Naive thymus-derived CD4-positive, alpha-beta T cell (primary cell): ENCODE results near the gene F11R. TPM values are rescaled to one million over a fixed set of nuclear protein-coding genes. Genes with fewer than 3 reads are reported as not detected.
A peak's percentile ranks its signal among the peaks of the same experiment; 100 is the strongest.
"Not testable (repeated sequence)": the region's sequence is repeated elsewhere in the genome, so short reads cannot be mapped to it uniquely, and the experiment has no call there.

Experiments
- ATAC-seq: fragments of 150-1000 bp; cut with Tn5 transposase; 2 replicates; pipeline ENCODE4 v1.10.0; 2021; ENCODE audit warnings: mild to moderate bottlenecking, moderate library complexity
- CTCF ChIA-PET: fragments of 350-600 bp; sonication (Branson Sonifier 250); formaldehyde crosslinking; loops from one replicate; lab custom pipeline; 2021; ENCODE audit warnings: antibody characterized with exemption; lab: Charles Lee
- POLR2A ChIA-PET: fragments of 350-600 bp; sonication (Branson Sonifier 250); formaldehyde crosslinking; loops from one replicate; lab custom pipeline; 2021; ENCODE audit warnings: antibody characterized with exemption, inconsistent platforms; lab: Charles Lee
- DNase-seq, 9 donors: peaks; one replicate each; pipeline versions ENCODE4 v3.0.0 to v3.0.0-alpha.2; 2020 to 2022; ENCODE audit warnings: mixed read lengths in 1 of 9
- H3K27ac ChIP-seq: one replicate; pipeline ENCODE4 v1.7.0; 2013; ENCODE audit warnings: mild to moderate bottlenecking, low read depth, low read length, moderate library complexity
- H3K27me3 ChIP-seq, 2 donors: one replicate each; pipeline ENCODE4 v1.7.0; 2013; ENCODE audit warnings: low read length in 2 of 2, mild to moderate bottlenecking in 2 of 2, moderate library complexity in 2 of 2; ENCODE audit not compliant: control insufficient read depth in 2 of 2, insufficient read depth in 2 of 2
- H3K36me3 ChIP-seq, 3 experiments: 1 replicate in 2 of 3; 2 replicates in 1 of 3; pipeline ENCODE4 v1.7.0; 2013; ENCODE audit warnings: low read length in 3 of 3, mild to moderate bottlenecking in 3 of 3, moderate library complexity in 1 of 3; ENCODE audit not compliant: insufficient read depth in 3 of 3, control insufficient read depth in 2 of 3
- H3K4me1 ChIP-seq, 2 donors: one replicate each; pipeline ENCODE4 v1.7.0; 2013; ENCODE audit warnings: low read length in 2 of 2, mild to moderate bottlenecking in 2 of 2, moderate library complexity in 1 of 2; ENCODE audit not compliant: control insufficient read depth in 2 of 2, insufficient read depth in 2 of 2
- H3K4me3 ChIP-seq: 2 replicates; pipeline ENCODE4 v1.7.0; 2013; ENCODE audit warnings: mild to moderate bottlenecking, low read length
- H3K9me3 ChIP-seq, 3 experiments: 1 replicate in 2 of 3; 2 replicates in 1 of 3; pipeline ENCODE4 v1.7.0; 2013; ENCODE audit warnings: low read length in 3 of 3; ENCODE audit not compliant: control insufficient read depth in 2 of 3
- H3K27ac Mint-ChIP-seq, 9 donors: one replicate each; pipeline ENCODE4 v1.8.0; 2020 to 2022; ENCODE audit warnings: mixed read lengths in 9 of 9, mild to moderate bottlenecking in 8 of 9, moderate library complexity in 5 of 9, inconsistent platforms in 2 of 9
- H3K27me3 Mint-ChIP-seq, 5 donors: one replicate each; pipeline ENCODE4 v1.8.0; 2021 to 2022; ENCODE audit warnings: mixed read lengths in 5 of 5, mild to moderate bottlenecking in 1 of 5
- H3K36me3 Mint-ChIP-seq, 5 donors: one replicate each; pipeline ENCODE4 v1.8.0; 2020 to 2022; ENCODE audit warnings: mixed read lengths in 5 of 5, mild to moderate bottlenecking in 3 of 5, inconsistent platforms in 1 of 5
- H3K4me1 Mint-ChIP-seq, 7 donors: one replicate each; pipeline ENCODE4 v1.8.0; 2020 to 2022; ENCODE audit warnings: mixed read lengths in 7 of 7, mild to moderate bottlenecking in 3 of 7, inconsistent platforms in 1 of 7
- H3K4me3 Mint-ChIP-seq, 10 donors: one replicate each; pipeline ENCODE4 v1.8.0; 2020 to 2022; ENCODE audit warnings: mild to moderate bottlenecking in 10 of 10, mixed read lengths in 10 of 10, moderate library complexity in 6 of 10, inconsistent platforms in 2 of 10
- H3K9me3 Mint-ChIP-seq, 11 donors: one replicate each; pipeline ENCODE4 v1.8.0; 2020 to 2022; ENCODE audit warnings: mixed read lengths in 11 of 11, mild to moderate bottlenecking in 4 of 11, inconsistent platforms in 1 of 11, moderate library complexity in 1 of 11
- intact Hi-C, 2 donors: fragments of 100-400 bp; cut with micrococcal nuclease; formaldehyde crosslinking; loops; one replicate each; pipeline ENCODE4 v1.15.1; 2023
- polyA plus RNA-seq, 2 donors: library from polyadenylated mRNA; unstranded; fragments of 300-500 nt; fragmentation: Illumina TruSeq; gene quantifications; one replicate each; pipeline ENCODE4 v1.2.3, GENCODE V29; 2021
- total RNA-seq, 6 experiments: library from RNA in 5 of 6; stranded (reverse) in 5 of 6; gene quantifications; 1 replicate in 5 of 6; 2 replicates in 1 of 6; pipeline ENCODE4 v1.2.3 and lab custom pipeline; 2021 to 2026

The F11R gene
- total and polyA plus RNA-seq, 7 experiments from 2014 or later, result 11.3 to 23.7 (median 14.4) TPM

DNA sequence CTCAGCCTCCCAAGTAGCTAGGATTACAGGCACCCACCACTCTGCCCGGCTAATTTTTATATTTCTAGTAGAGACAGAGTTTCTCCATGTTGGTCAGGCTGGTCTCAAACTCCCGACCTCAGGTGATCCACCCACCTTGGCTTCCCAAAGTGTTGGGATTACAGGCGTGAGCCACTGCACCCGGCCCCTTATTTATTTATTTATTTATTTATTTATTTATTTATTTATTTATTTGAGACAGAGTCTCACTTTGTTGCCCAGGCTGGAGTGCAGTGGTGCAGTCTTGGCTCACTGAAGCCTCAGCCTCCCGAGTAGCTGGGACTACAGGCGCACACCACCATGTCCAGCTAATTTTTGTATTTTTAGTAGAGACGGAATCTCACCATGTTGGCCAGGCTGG is 44.7 kb upstream of the F11R start:
- peak overlapping the region in 8 of 9 donors; percentile 16 to 95 (median 90) for H3K27ac Mint-ChIP-seq
- H3K4me3 ChIP-seq, H3K9me3 ChIP-seq, H3K9me3 Mint-ChIP-seq, H3K27me3 Mint-ChIP-seq, ATAC-seq, DNase-seq, H3K27me3 ChIP-seq, intact Hi-C loops: not testable (repeated sequence)
- Histone ChIP-seq H3K27ac (peak overlapping the region; percentile 57), H3K4me1 (peaks cover 58 to 62% of the 10 kb centered on the region in 2 donors), H3K36me3 (peaks cover 0 to 40% (median 4%) of the 10 kb centered on the region in 3 experiments)
- H3K36me3 Mint-ChIP-seq, result peaks cover 6 to 48% (median 19%) of the 10 kb centered on the region in 5 donors
- CTCF ChIA-PET, result interaction anchor here (0.7 to 1.8 kb wide), 5 partner anchors 8 to 297 kb away, joined by 3 to 8 read pairs (median 4); partner anchors contain the start of gene KLHDC9
- peaks cover 45 to 83% (median 66%) of the 10 kb centered on the region in 7 donors for H3K4me1 Mint-ChIP-seq
- POLR2A ChIA-PET, result interaction anchor here (0.7 to 10.9 kb wide), 3 partner anchors 11 to 233 kb away, joined by 3 to 377 read pairs (median 5); partner anchors contain the start of genes TSTD1 and USF1
- H3K4me3 Mint-ChIP-seq, result peak overlapping the region; percentile 59 to 100 (median 92)

- H3K27me3 ChIP-seq, H3K27me3 Mint-ChIP-seq, H3K9me3 Mint-ChIP-seq, DNase-seq, H3K9me3 ChIP-seq, intact Hi-C loops, CTCF ChIA-PET, ATAC-seq: not testable (repeated sequence)
- POLR2A ChIA-PET, result interaction anchor here (10.9 kb wide), 1 partner anchor 19 kb away, joined by 377 read pairs; the partner anchor contains the start of genes TSTD1 and USF1
- Mint-ChIP-seq H3K27ac (peak overlapping the region; percentile 73 to 95 (median 88)), H3K4me3 (peak overlapping the region; percentile 68 to 99 (median 79)), H3K36me3 (peaks cover 2 to 48% (median 19%) of the 10 kb centered on the region in 5 donors), H3K4me1 (peaks cover 54 to 90% (median 68%) of the 10 kb centered on the region in 7 donors)
- Histone ChIP-seq H3K4me3 (peak overlapping the region; percentile 13), H3K36me3 (peaks cover 0 to 46% (median 4%) of the 10 kb centered on the region in 3 experiments), H3K4me1 (peaks cover 58 to 64% of the 10 kb centered on the region in 2 donors), H3K27ac (peak overlapping the region; percentile 57)
These were observed 43.0 kb upstream of the F11R start for GRCh38 chr1:161063936-161064335.

DNA sequence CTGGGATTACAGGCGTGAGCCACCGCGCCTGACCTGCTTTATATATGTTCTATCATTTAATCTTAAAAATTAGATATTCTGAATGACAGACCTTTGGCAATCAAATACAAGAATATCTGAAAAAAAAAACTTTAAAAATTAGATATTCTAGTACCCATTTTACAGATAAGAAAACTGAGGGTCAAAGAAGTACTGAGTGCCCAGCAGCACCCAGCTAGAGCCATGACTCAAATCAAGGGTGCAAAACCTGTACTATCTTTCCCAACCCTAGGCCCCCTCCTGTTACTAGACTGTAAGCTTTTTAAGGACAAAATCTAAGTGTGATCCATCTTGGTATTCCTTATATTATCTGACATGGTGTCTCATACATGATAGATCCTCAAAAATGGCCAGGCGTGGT is 40.5 kb upstream of the F11R start:
- H3K36me3 Mint-ChIP-seq, result peaks cover 4 to 38% (median 13%) of the 10 kb centered on the region in 5 donors
- no peaks in the 10 kb centered on the region for H3K9me3 Mint-ChIP-seq
- H3K4me3 Mint-ChIP-seq, result peak overlapping the region in 4 of 10 donors; percentile 30 to 77 (median 70)
- Histone ChIP-seq H3K4me3 (no peak overlapping the region), H3K4me1 (peaks cover 44 to 56% of the 10 kb centered on the region in 2 donors), H3K27me3 (no peaks in the 10 kb centered on the region), H3K27ac (peak overlapping the region; percentile 44), H3K9me3 (no peaks in the 10 kb centered on the region), H3K36me3 (peaks cover 11 to 64% (median 15%) of the 10 kb centered on the region in 3 experiments)
- peaks cover 47 to 81% (median 60%) of the 10 kb centered on the region in 7 donors for H3K4me1 Mint-ChIP-seq
- no peak for ATAC-seq
- ChIA-PET POLR2A (interaction anchor here (0.9 to 4.7 kb wide), 6 partner anchors 8 to 71 kb away, joined by 3 to 44 read pairs (median 5); partner anchors contain the start of genes ARHGAP30, DEDD and USF1), CTCF (interaction anchor here (0.5 to 0.8 kb wide), 2 partner anchors 15 to 322 kb away, joined by 4 to 5 read pairs; no protein-coding TSS in a partner anchor)
- H3K27ac Mint-ChIP-seq, result peak overlapping the region in 7 of 9 donors; percentile 2 to 90 (median 84)
- intact Hi-C loops, result no loop called here
- H3K27me3 Mint-ChIP-seq, result no peaks in the 10 kb centered on the region
- DNase-seq, result no peak

GRCh38 chr1:161059293-161059692 is 38.3 kb upstream of the F11R start:
- H3K4me3 ChIP-seq, result no peak overlapping the region
- H3K36me3 ChIP-seq, result peaks cover 25 to 67% (median 28%) of the 10 kb centered on the region in 3 experiments
- H3K4me1 ChIP-seq, result peaks cover 25 to 39% of the 10 kb centered on the region in 2 donors
- ChIA-PET CTCF (interaction anchor here (0.6 to 1.1 kb wide), 2 partner anchors 39 to 427 kb away, joined by 3 to 4 read pairs; partner anchors contain the start of gene KLHDC9), POLR2A (interaction anchor here (1.1 to 4.7 kb wide), 3 partner anchors 10 to 21 kb away, joined by 4 to 44 read pairs (median 11); partner anchors contain the start of genes ARHGAP30, TSTD1 and USF1)
- H3K27me3 ChIP-seq, result no peaks in the 10 kb centered on the region
- intact Hi-C loops, result loop anchor here in 1 of 2 donors (1.0 kb wide), 1 partner anchor 10 kb away; the partner anchor contains the start of gene ARHGAP30
- H3K27ac Mint-ChIP-seq, result peak overlapping the region in 8 of 9 donors; percentile 72 to 90 (median 81)
- ATAC-seq (no peak), DNase-seq (no peak)
- peak overlapping the region; percentile 49 for H3K27ac ChIP-seq
- no peaks in the 10 kb centered on the region for H3K9me3 Mint-ChIP-seq
- H3K9me3 ChIP-seq, result no peaks in the 10 kb centered on the region
- H3K4me3 Mint-ChIP-seq, result peak overlapping the region in 4 of 10 donors; percentile 21 to 62 (median 48)
- H3K36me3 Mint-ChIP-seq, result peaks cover 5 to 48% (median 16%) of the 10 kb centered on the region in 5 donors
- H3K27me3 Mint-ChIP-seq, result no peaks in the 10 kb centered on the region
- H3K4me1 Mint-ChIP-seq, result peaks cover 40 to 69% (median 51%) of the 10 kb centered on the region in 7 donors

DNA sequence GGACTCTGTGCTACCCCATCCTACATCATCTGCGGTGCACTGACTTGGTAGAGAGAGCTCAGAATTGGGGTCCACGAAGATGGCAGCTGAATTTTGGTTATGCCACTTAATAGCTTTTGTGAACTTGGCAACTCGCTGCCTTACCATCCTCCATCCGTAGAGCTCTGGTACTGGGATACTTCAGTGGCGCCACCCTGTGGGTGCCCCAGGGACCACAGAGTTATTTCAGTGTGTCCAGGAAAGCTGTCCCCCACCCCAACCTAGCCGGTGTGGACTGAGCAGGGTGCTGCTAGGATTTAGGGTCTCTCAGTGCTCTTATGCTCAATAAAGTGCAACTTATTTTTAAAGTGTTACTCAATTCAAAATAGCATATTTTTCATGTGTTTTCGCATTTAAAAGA is 33.9 kb upstream of the F11R start:
- intact Hi-C loops, result no loop called here
- Mint-ChIP-seq H3K36me3 (peaks cover 5 to 62% (median 27%) of the 10 kb centered on the region in 5 donors), H3K27ac (peak overlapping the region in 3 of 9 donors; percentile 25 to 39 (median 26)), H3K9me3 (no peaks in the 10 kb centered on the region), H3K4me3 (no peak overlapping the region), H3K4me1 (peaks cover 20 to 40% (median 36%) of the 10 kb centered on the region in 7 donors), H3K27me3 (no peaks in the 10 kb centered on the region)
- peaks cover 5 to 8% of the 10 kb centered on the region in 2 donors for H3K4me1 ChIP-seq
- no peak overlapping the region for H3K4me3 ChIP-seq
- peaks cover 63 to 89% (median 64%) of the 10 kb centered on the region in 3 experiments for H3K36me3 ChIP-seq
- ChIA-PET POLR2A (interaction anchor here (0.5 to 5.9 kb wide), 7 partner anchors 9 to 875 kb away, joined by 3 to 36 read pairs (median 4); partner anchors contain the start of genes ARHGAP30, TSTD1 and USF1), CTCF (interaction anchor here (0.8 to 2.0 kb wide), 6 partner anchors 10 to 58 kb away, joined by 3 to 6 read pairs (median 4); partner anchors contain the start of gene ARHGAP30)
- DNase-seq (no peak), ATAC-seq (no peak)
- peak overlapping the region; percentile 19 for H3K27ac ChIP-seq
- no peaks in the 10 kb centered on the region for H3K27me3 ChIP-seq
- no peaks in the 10 kb centered on the region for H3K9me3 ChIP-seq

- H3K4me1 ChIP-seq, result peaks cover 0 to 4% of the 10 kb centered on the region in 2 donors
- no peak for DNase-seq
- ATAC-seq, result no peak
- no peaks in the 10 kb centered on the region for H3K27me3 Mint-ChIP-seq
- H3K36me3 Mint-ChIP-seq, result peaks cover 5 to 62% (median 28%) of the 10 kb centered on the region in 5 donors
- peaks cover 69 to 89% (median 70%) of the 10 kb centered on the region in 3 experiments for H3K36me3 ChIP-seq
- H3K9me3 ChIP-seq, result no peaks in the 10 kb centered on the region
- H3K27ac ChIP-seq, result peak overlapping the region; percentile 19
- no peaks in the 10 kb centered on the region for H3K9me3 Mint-ChIP-seq
- peaks cover 16 to 34% (median 30%) of the 10 kb centered on the region in 7 donors for H3K4me1 Mint-ChIP-seq
- ChIA-PET CTCF (interaction anchor here (1.2 to 2.0 kb wide), 5 partner anchors 11 to 42 kb away, joined by 3 to 6 read pairs (median 3); partner anchors contain the start of gene ARHGAP30), POLR2A (interaction anchor here (0.5 to 5.9 kb wide), 7 partner anchors 8 to 874 kb away, joined by 3 to 36 read pairs (median 4); partner anchors contain the start of genes ARHGAP30, TSTD1 and USF1)
- intact Hi-C loops, result no loop called here
- no peaks in the 10 kb centered on the region for H3K27me3 ChIP-seq
- H3K27ac Mint-ChIP-seq, result peak overlapping the region in 3 of 9 donors; percentile 17 to 69 (median 41)
- H3K4me3 Mint-ChIP-seq, result no peak overlapping the region
- H3K4me3 ChIP-seq, result no peak overlapping the region
These were observed 33.3 kb upstream of the F11R start for GRCh38 chr1:161054232-161054631.
